Fibroblast of pulmonary artery (primary cell): ENCODE results near the gene PRRC2B.

Source experiments
- DNase-seq: peaks from one replicate; pipeline ENCODE4 v3.0.0-alpha.2; 2010; ENCODE audit warnings: low read depth
- H3K4me3 ChIP-seq: replicated peaks from 2 replicates; pipeline ENCODE4 v1.5.1; 2011; ENCODE audit warnings: low read depth, mild to moderate bottlenecking, control low read depth, low read length, moderate library complexity
- CTCF ChIP-seq: IDR thresholded peaks from 2 replicates; pipeline ENCODE4 v1.5.1; 2011; ENCODE audit warnings: mild to moderate bottlenecking, control low read depth, low read length, inconsistent platforms; ENCODE audit errors: missing control alignments

The PRRC2B gene

GRCh38 chr9:131480258-131480657 lies 86.4 kb downstream of the PRRC2B start:
- TF ChIP-seq CTCF: no peak
- H3K4me3 ChIP-seq: no peak overlapping the region
- DNase-seq: no peak

- no peak overlapping the region for H3K4me3 ChIP-seq
- TF ChIP-seq CTCF: no peak
- DNase-seq: no peak
These were observed 87.8 kb downstream of the PRRC2B start for GRCh38 chr9:131481441-131482342.

- TF ChIP-seq CTCF: no peak
- H3K4me3 ChIP-seq: no peak overlapping the region
- no peak for DNase-seq
These were observed 88.6 kb downstream of the PRRC2B start for GRCh38 chr9:131482343-131483006.

GRCh38 chr9:131483319-131484050 lies 89.6 kb downstream of the PRRC2B start:
- no peak for DNase-seq
- no peak for TF ChIP-seq CTCF

GRCh38 chr9:131484051-131484445 lies 90.2 kb downstream of the PRRC2B start:
- TF ChIP-seq CTCF: no peak
- DNase-seq: no peak
- H3K4me3 ChIP-seq: no peak overlapping the region

More at GRCh38 chr9:131483319-131484050, 89.6 kb downstream of the PRRC2B start:
- H3K4me3 ChIP-seq: no peak overlapping the region

- no peak for DNase-seq
- no peak for TF ChIP-seq CTCF
- H3K4me3 ChIP-seq: no peak overlapping the region
These were observed 90.8 kb downstream of the PRRC2B start for GRCh38 chr9:131484560-131485185.
